ENCODE data around the gene KRT10. TPM values are rescaled to one million over a fixed set of nuclear protein-coding genes. Genes with fewer than 3 reads are reported as not detected.

KRT10 gene
- polyA plus RNA-seq, 2 of the 4 experiments (the other 2 are of a cell fraction) = 59.8 to 96.2 TPM

- H3K4me1 ChIP-seq = peaks cover 7% of the 10 kb centered on the region
- no peaks in the 10 kb centered on the region; the same call in 2 of the 3 replicates for H3K9me3 ChIP-seq
- H3K27ac ChIP-seq = no peak overlapping the region
- ATAC-seq = no peak
- TF ChIP-seq MAX (IDR thresholded peaks at IDR 0.05) = no peak
- no peak for TF ChIP-seq SREBF2 (IDR thresholded peaks at IDR 0.05)
- TF ChIP-seq POLR2A (IDR thresholded peaks at IDR 0.05; ENCODE audit: low read length) = no peak
- TF ChIP-seq MAFK (IDR thresholded peaks at IDR 0.05; ENCODE audit: partially characterized antibody) = no peak
- no peak for TF ChIP-seq RAD21 (conservative IDR thresholded peaks at IDR 0.05 in 1 of 2, IDR thresholded peaks at IDR 0.05 in 1 of 2)
- no peak for TF ChIP-seq CBX8 (IDR thresholded peaks at IDR 0.05)
- no peak for TF ChIP-seq HDAC2 (IDR thresholded peaks at IDR 0.05)
- TF ChIP-seq ZC3H11A (IDR thresholded peaks at IDR 0.05) = no peak
- TF ChIP-seq FOXS1 (CRISPR knock-in tag; IDR thresholded peaks at IDR 0.05) = no peak
- TF ChIP-seq EHMT2 (IDR thresholded peaks at IDR 0.05; ENCODE audit: low read depth) = no peak
- no peak for TF ChIP-seq HOXA7 (CRISPR knock-in tag; IDR thresholded peaks at IDR 0.05)
- TF ChIP-seq HEYL (CRISPR knock-in tag; IDR thresholded peaks at IDR 0.05) = no peak
- 75% methylated on average over 2 of the region's 2 CpGs for WGBS (ENCODE audit: missing lambda C conversion rate)
- H3K4me3 ChIP-seq = no peak overlapping the region
- FAIRE-seq = no peak
- H3K4me2 ChIP-seq = no peak overlapping the region
- no peak for DNase-seq (ENCODE audit: low read depth in 1 of 2, low spot score in 1 of 2)
- ChIA-PET CTCF (interaction anchor here (0.9 to 10.8 kb wide), 9 partner anchors 10 to 864 kb away, joined by 3 to 282 read pairs (median 9); no protein-coding TSS in a partner anchor), POLR2A (no interaction called here)
Measured at GRCh38 chr17:40801157-40801556, 21.3 kb downstream of the KRT10 start.

GRCh38 chr17:40800381-40800780, 22.0 kb downstream of the KRT10 start:
- Histone ChIP-seq H3K4me2 (no peak overlapping the region), H3K9me3 (no peaks in the 10 kb centered on the region; the same call in 2 of the 3 replicates), H3K4me1 (peaks cover 7% of the 10 kb centered on the region), H3K4me3 (no peak overlapping the region), H3K27ac (no peak overlapping the region)
- no peak for DNase-seq (ENCODE audit: low read depth in 1 of 2, low spot score in 1 of 2)
- no peak for TF ChIP-seq NPAS2 (CRISPR knock-in tag; IDR thresholded peaks at IDR 0.05; ENCODE audit: borderline replicate concordance)
- no peak for TF ChIP-seq HOXA7 (CRISPR knock-in tag; IDR thresholded peaks at IDR 0.05)
- TF ChIP-seq KDM1A (IDR thresholded peaks at IDR 0.05; ENCODE audit: low read depth) = no peak
- TF ChIP-seq MAZ (IDR thresholded peaks at IDR 0.05; ENCODE audit: borderline replicate concordance, low read depth, low read length) = no peak
- TF ChIP-seq HOXB13 (CRISPR knock-in tag; IDR thresholded peaks at IDR 0.05; ENCODE audit: low read depth) = no peak
- TF ChIP-seq REST (IDR thresholded peaks at IDR 0.05) = no peak
- no peak for TF ChIP-seq RAD21 (conservative IDR thresholded peaks at IDR 0.05 in 1 of 2, IDR thresholded peaks at IDR 0.05 in 1 of 2)
- no peak for TF ChIP-seq CTCF (IDR thresholded peaks at IDR 0.05)
- TF ChIP-seq PBX3 (IDR thresholded peaks at IDR 0.05) = no peak
- TF ChIP-seq SMC3 (IDR thresholded peaks at IDR 0.05) = no peak
- no peak for TF ChIP-seq MAFK (IDR thresholded peaks at IDR 0.05; ENCODE audit: partially characterized antibody)
- TF ChIP-seq HDAC2 (IDR thresholded peaks at IDR 0.05) = no peak
- TF ChIP-seq EP300 (IDR thresholded peaks at IDR 0.05) = no peak
- no peak for TF ChIP-seq CHD4 (IDR thresholded peaks at IDR 0.05; ENCODE audit: borderline replicate concordance)
- no peak for TF ChIP-seq MYC (IDR thresholded peaks at IDR 0.05; ENCODE audit: borderline replicate concordance, low read length)
- no peak for TF ChIP-seq USF2 (IDR thresholded peaks at IDR 0.05)
- no peak for TF ChIP-seq BHLHE40 (IDR thresholded peaks at IDR 0.05; ENCODE audit: low read depth, low read length)
- TF ChIP-seq RFX5 (IDR thresholded peaks at IDR 0.05) = no peak
- POLR2A ChIA-PET = no interaction called here
- CTCF ChIA-PET = interaction anchor here (0.6 to 8.3 kb wide), 5 partner anchors 10 to 863 kb away, joined by 3 to 86 read pairs (median 9); no protein-coding TSS in a partner anchor
- peak; percentile 32 for FAIRE-seq
- no peak for ATAC-seq
- WGBS (ENCODE audit: missing lambda C conversion rate) = 81% methylated on average over 1 of the region's 1 CpG
